Neural progenitor cell (in vitro differentiated cells): ENCODE measurements around the gene SEC23B. TPM values are rescaled to one million over a fixed set of nuclear protein-coding genes. Genes with fewer than 3 reads are reported as not detected.

Experiments
- DNase-seq: peaks from one replicate; pipeline ENCODE4 v3.0.0-alpha.2; 2016; ENCODE audit warnings: low spot score
- H2AFZ ChIP-seq: fragments of 200-600 bp; sonication (generic); replicated peaks from 2 replicates; pipeline ENCODE4 v1.6.1; 2016; ENCODE audit warnings: antibody characterized with exemption
- H3F3A ChIP-seq: fragments of 200-600 bp; sonication (generic); 2 replicates; pipeline ENCODE4 v1.6.1; 2016; ENCODE audit warnings: antibody characterized with exemption, low read depth
- H3K27ac ChIP-seq: fragments of 200-600 bp; sonication (generic); 2 replicates; pipeline ENCODE4 v1.5.1; 2016; ENCODE audit warnings: mild to moderate bottlenecking
- H3K27me3 ChIP-seq: fragments of 200-600 bp; sonication (generic); 2 replicates; pipeline ENCODE4 v1.6.1; 2016; ENCODE audit warnings: mild to moderate bottlenecking, moderate library complexity
- H3K36me3 ChIP-seq: fragments of 200-600 bp; sonication (generic); 2 replicates; pipeline ENCODE4 v1.5.1; 2016
- H3K4me1 ChIP-seq: fragments of 200-600 bp; sonication (generic); 2 replicates; pipeline ENCODE4 v1.6.1; 2016; ENCODE audit warnings: mixed run types
- H3K4me2 ChIP-seq: fragments of 200-600 bp; sonication (generic); 2 replicates; pipeline ENCODE4 v1.6.1; 2016
- H3K4me3 ChIP-seq: fragments of 200-600 bp; sonication (generic); 2 replicates; pipeline ENCODE4 v1.5.1; 2016
- H3K79me2 ChIP-seq: fragments of 200-600 bp; sonication (generic); 2 replicates; pipeline ENCODE4 v1.6.1; 2016; ENCODE audit warnings: low read depth
- H3K9ac ChIP-seq: fragments of 200-600 bp; sonication (generic); 2 replicates; pipeline ENCODE4 v1.6.1; 2016
- H3K9me3 ChIP-seq: fragments of 200-600 bp; sonication (generic); 2 replicates; pipeline ENCODE4 v1.5.1; 2016; ENCODE audit warnings: low read depth
- H4K20me1 ChIP-seq: fragments of 200-600 bp; sonication (generic); 2 replicates; pipeline ENCODE4 v1.6.1; 2016; ENCODE audit warnings: low read depth
- H3K27ac Mint-ChIP-seq: 3 replicates; pipeline ENCODE4 v1.8.0; 2021; ENCODE audit warnings: mixed read lengths
- H3K27me3 Mint-ChIP-seq: 2 replicates; pipeline ENCODE4 v1.8.0; 2022; ENCODE audit warnings: low read depth, mild to moderate bottlenecking, inconsistent platforms, moderate library complexity, mixed read lengths; ENCODE audit not compliant: insufficient read depth
- H3K36me3 Mint-ChIP-seq: 3 replicates; pipeline ENCODE4 v1.8.0; 2021; ENCODE audit warnings: mixed read lengths
- H3K4me1 Mint-ChIP-seq: 3 replicates; pipeline ENCODE4 v1.8.0; 2021; ENCODE audit warnings: mixed read lengths
- H3K4me3 Mint-ChIP-seq: 3 replicates; pipeline ENCODE4 v1.8.0; 2021; ENCODE audit warnings: mild to moderate bottlenecking, moderate library complexity, mixed read lengths
- H3K9me3 Mint-ChIP-seq: 3 replicates; pipeline ENCODE4 v1.8.0; 2020; ENCODE audit warnings: mixed read lengths
- CTCF ChIP-seq: fragments of 200-600 bp; sonication (generic); IDR thresholded peaks from 2 replicates; pipeline ENCODE4 v1.5.1; 2017; ENCODE audit warnings: antibody characterized with exemption, mild to moderate bottlenecking
- EZH2 ChIP-seq: fragments of 200-600 bp; sonication (generic); IDR thresholded peaks from 2 replicates; pipeline ENCODE4 v1.6.1; 2017; ENCODE audit warnings: antibody characterized with exemption, mild to moderate bottlenecking, moderate library complexity
- EZH2phosphoT487 ChIP-seq: fragments of 200-600 bp; sonication (generic); IDR thresholded peaks from 2 replicates; pipeline ENCODE4 v1.6.1; 2017; ENCODE audit warnings: antibody characterized with exemption
- total RNA-seq: library from RNA; depleted of rRNA; stranded (reverse); fragments of >200 nt; gene quantifications from 2 replicates; pipeline ENCODE4 v1.2.3, GENCODE V29; 2015; ENCODE audit warnings: low replicate concordance

SEC23B gene
- 55.7 and 57.2 TPM in 2 replicates for total RNA-seq

- peaks cover 7% of the 10 kb centered on the region for H3K27me3 Mint-ChIP-seq
- Histone ChIP-seq H3K4me1 (peaks cover 4% of the 10 kb centered on the region), H3K79me2 (peaks cover 20% of the 10 kb centered on the region), H3K9ac (peak within 1 kb of the TSS; percentile 77), H4K20me1 (no peaks in the 10 kb centered on the region), H3K9me3 (no peaks in the 10 kb centered on the region), H3K27ac (peak within 1 kb of the TSS; percentile 96), H3K4me3 (peak within 1 kb of the TSS; percentile 80), H2AFZ (peak within 1 kb of the TSS; percentile 72), H3K27me3 (no peaks in the 10 kb centered on the region), H3K4me2 (peak within 1 kb of the TSS; percentile 86), H3K36me3 (peaks cover 15% of the 10 kb centered on the region), H3F3A (peaks cover 11% of the 10 kb centered on the region)
- peak within 1 kb of the TSS; percentile 100 for H3K4me3 Mint-ChIP-seq
- peak within 1 kb of the TSS; percentile 99 for H3K27ac Mint-ChIP-seq
- no peaks in the 10 kb centered on the region for H3K36me3 Mint-ChIP-seq
- TF ChIP-seq CTCF = no peak
- TF ChIP-seq EZH2 = peak; percentile 44
- no peaks in the 10 kb centered on the region for H3K9me3 Mint-ChIP-seq
- DNase-seq = peak; percentile 98
- H3K4me1 Mint-ChIP-seq = peaks cover 16% of the 10 kb centered on the region
These were observed at the start of gene SEC23B for GRCh38 chr20:18507218-18508191. TSS of gene SEC23B (plus strand) at chr20:18507940. CDS start at chr20:18510836, 2,896 bp downstream.

- peaks cover 13% of the 10 kb centered on the region for H3K4me1 ChIP-seq
- Mint-ChIP-seq H3K4me3 (peak overlapping the region; percentile 99), H3K36me3 (no peaks in the 10 kb centered on the region), H3K4me1 (peaks cover 23% of the 10 kb centered on the region), H3K27ac (no peak overlapping the region), H3K9me3 (no peaks in the 10 kb centered on the region), H3K27me3 (no peaks in the 10 kb centered on the region)
- H3K4me2 ChIP-seq = peak overlapping the region; percentile 81
- no peaks in the 10 kb centered on the region for H3K36me3 ChIP-seq
- peak overlapping the region; percentile 97 for H2AFZ ChIP-seq
- no peak for DNase-seq
- H3K9me3 ChIP-seq = no peaks in the 10 kb centered on the region
- no peak overlapping the region for H3K27ac ChIP-seq
- peaks cover 14% of the 10 kb centered on the region for H3F3A ChIP-seq
- H4K20me1 ChIP-seq = no peaks in the 10 kb centered on the region
- peak overlapping the region; percentile 83 for H3K4me3 ChIP-seq
- no peak for TF ChIP-seq CTCF
- no peak for TF ChIP-seq EZH2
- TF ChIP-seq EZH2phosphoT487 = no peak
- H3K9ac ChIP-seq = peak overlapping the region; percentile 16
- H3K27me3 ChIP-seq = no peaks in the 10 kb centered on the region
- H3K79me2 ChIP-seq = peaks cover 40% of the 10 kb centered on the region
These were observed 42.1 kb upstream of the SEC23B start for GRCh38 chr20:18465536-18466200.

- Mint-ChIP-seq H3K27me3 (no peaks in the 10 kb centered on the region), H3K27ac (peak overlapping the region; percentile 100), H3K36me3 (no peaks in the 10 kb centered on the region), H3K4me1 (peaks cover 23% of the 10 kb centered on the region), H3K9me3 (no peaks in the 10 kb centered on the region), H3K4me3 (peak overlapping the region; percentile 99)
- Histone ChIP-seq H3K79me2 (peaks cover 45% of the 10 kb centered on the region), H3K4me2 (peak overlapping the region; percentile 81), H3K36me3 (no peaks in the 10 kb centered on the region), H3F3A (peaks cover 14% of the 10 kb centered on the region), H3K27me3 (no peaks in the 10 kb centered on the region), H3K9me3 (no peaks in the 10 kb centered on the region), H2AFZ (peak overlapping the region; percentile 97), H4K20me1 (no peaks in the 10 kb centered on the region), H3K27ac (peak overlapping the region; percentile 11), H3K4me1 (peaks cover 13% of the 10 kb centered on the region), H3K9ac (peak overlapping the region; percentile 16), H3K4me3 (peak overlapping the region; percentile 83)
- no peak for TF ChIP-seq EZH2phosphoT487
- TF ChIP-seq CTCF = no peak
- no peak for TF ChIP-seq EZH2
- DNase-seq = no peak
These were observed 41.2 kb upstream of the SEC23B start for GRCh38 chr20:18466574-18466893.
